GM19240 (cell line): ENCODE data around the gene CHAC1.
"Not testable (repeated sequence)": the region's sequence is repeated elsewhere in the genome, so short reads cannot be mapped to it uniquely, and the experiment has no call there.

Source experiments
- DNase-seq: peaks from one replicate; pipeline ENCODE4 v3.0.0; 2011; ENCODE audit warnings: low spot score; ENCODE audit not compliant: insufficient read length

The CHAC1 gene

DNA sequence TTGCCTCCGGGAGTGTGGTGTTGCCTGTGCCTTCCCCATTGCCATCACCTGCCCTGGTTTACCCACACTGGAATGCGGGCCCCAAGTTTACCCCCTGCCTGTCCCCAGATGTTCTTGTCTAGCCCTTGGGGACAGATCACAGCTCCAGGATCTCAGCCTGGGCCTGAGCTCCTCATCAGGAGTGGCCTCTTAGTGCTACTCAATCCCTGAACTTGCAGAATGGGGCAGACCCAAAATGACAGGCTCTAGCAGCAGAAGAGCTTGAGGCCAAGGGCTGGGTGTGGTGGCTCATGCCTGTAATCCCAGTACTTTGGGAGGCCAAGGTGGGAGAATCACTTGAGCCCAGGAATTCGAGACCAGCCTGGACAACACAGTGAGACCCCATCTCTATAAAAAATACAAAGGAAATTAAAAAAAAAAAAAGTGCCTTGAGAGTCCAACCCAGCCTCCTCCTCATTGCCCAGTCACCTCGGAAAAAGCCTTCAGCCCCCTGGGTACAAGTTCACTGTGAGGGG lies 3.8 kb downstream of the CHAC1 start:
- no peak for DNase-seq

DNA sequence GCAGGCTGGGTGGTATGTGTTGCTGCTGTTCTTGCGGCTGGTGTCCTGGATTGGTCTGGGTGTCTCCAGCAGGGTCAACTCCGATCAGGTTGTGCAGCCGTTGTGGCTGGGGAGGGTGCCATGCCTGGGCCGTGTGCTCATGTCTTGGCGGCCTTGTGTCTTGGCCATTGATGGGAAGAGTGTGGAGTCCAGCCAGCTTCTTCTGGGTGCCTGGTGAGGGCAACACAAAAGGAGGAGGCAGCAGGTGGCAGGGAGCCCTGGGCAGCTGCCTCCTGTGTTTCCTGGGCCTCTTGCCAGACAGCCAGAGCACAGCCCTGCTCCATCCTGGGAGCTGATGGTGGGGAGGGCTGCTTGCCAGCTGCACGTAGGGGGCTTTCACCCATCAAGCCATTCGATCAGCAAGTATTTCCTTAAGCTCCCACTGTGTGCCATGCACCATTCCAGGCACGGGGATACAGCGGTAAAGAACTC lies 4.3 kb downstream of the CHAC1 start:
- no peak for DNase-seq

DNA sequence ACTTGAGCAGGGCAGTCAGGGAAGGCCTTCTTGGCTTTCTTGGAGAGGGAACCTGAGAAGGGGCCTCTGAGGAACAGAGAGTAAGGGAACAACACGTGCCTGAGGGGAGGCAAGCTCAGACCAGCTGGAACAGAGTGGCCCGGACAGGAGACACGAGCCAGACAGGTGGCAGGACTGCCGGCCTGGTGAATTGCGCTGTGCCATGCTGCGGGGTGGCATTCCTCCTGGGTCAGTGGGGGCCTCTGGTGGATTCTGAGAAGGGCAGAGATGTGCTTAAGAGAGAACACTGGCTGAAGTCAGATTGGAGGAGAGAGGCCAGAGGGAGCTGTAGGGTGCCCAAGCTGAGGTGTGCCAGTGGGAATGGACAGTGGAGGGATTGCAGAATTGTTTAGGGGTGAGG lies 4.9 kb downstream of the CHAC1 start:
- DNase-seq = no peak

DNA sequence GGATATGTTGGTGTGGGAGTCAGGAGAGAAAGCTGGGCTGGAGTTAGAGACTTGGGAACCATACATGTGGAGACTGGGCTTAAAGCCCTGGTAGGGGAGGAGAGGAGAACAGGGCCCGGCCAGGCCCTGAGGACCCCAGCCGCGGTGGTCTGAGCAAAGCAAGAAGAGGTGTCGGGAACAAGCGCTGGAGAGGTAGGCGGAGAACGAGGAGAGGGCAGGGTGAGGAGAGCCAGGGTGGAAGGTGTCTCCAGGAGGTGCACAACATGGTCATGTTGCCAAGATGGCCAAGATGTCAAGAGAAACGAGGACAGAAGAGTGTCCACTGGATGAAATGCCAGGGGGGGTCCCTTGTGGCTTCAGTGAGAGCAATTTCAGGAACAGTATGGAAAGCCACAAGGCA lies 5.5 kb downstream of the CHAC1 start:
- no peak for DNase-seq

DNA sequence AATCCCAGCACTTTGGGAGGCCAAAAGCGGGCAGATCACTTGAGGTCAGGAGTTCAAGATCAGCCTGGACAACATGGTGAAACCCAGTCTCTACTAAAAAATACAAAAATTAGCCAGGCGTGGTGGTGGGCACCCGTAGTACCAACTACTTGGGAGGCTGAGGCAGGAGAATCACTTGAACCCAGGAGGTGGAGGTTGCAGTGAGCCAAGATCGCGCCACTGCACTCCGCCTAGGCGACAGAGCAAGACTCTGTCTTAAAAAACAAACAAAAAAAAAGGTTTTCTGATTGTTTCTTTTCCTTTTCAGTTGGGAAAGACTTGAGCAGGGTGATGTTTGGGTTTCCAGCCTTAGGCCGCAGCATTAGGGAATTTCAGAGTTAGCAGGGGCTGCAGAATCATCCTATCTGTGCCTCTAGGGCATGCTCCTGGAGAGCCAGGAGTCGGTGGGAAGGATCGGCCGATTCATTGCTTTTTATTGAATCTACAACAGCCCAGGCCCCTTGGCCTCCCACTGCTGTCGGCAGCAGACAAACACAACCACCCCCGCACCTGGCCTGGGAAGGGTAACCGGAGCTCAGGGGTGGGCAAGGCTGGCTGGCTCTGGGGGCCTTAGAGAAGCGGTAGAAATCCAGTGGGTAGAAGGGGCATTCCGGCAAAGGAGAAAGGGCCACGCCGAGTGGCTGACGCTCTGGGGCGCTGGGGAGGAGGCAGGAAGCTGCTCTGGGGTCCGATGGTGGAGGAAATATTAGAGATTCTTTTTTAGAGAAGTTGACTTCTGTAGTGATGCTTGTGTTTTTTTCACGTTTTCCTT lies 6.3 kb downstream of the CHAC1 start:
- DNase-seq = no peak

DNA sequence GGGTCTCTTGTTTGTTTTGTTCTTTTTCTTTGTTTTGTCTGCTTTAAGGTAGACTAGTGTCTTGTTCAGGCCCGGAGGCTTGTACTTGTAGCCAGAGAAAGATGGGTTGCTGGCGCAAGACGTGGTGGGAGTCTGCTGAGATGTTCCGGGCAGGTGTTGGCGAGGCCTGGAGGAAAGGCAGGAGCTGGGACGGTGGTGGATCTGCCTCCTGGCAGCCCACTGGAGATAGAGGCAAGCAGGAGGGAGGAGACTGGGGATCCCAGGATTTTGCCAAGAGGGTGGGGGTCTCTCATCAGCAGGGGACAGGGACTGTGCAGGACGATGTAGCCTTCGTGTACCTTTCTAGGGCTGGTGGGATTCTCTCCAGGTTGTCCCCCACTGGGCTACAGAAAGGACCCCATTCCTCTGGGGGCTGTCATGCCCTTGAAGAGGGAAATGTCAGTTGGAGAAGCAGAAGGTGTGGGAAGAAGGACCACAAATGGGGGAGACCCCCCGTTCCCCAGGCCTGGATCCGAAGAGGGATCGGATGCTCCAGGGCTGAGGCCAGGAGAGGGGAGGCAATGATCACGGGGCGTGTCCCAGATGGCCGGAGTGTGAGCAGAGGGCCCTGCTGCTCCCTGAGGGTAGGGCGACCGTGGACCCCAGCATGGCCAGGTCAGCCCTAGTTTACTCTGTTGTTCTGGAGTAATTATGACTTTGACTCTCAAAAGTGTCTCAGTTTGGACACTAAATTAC lies 7.0 kb downstream of the CHAC1 start:
- DNase-seq = no peak

DNA sequence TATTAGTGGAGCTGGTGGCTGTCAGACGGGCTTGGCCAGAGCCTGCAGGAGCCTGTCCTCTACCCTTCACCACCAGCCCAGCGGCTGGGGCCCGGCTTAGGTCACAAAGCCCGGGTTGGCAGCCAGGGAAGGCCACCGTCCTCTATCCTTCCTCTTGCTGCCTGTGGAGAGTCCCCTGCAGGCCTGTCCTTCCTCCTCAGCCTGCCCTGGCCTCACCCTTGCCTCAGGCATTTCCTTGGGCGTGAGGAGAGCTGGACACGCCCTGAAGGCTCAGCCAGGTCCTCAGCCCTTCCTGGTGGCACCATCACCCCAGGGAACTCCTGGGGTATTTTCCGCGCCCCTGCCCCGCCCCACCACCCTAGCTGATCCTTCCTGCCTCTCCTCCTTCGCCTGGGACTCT lies 7.7 kb downstream of the CHAC1 start:
- DNase-seq = no peak

DNA sequence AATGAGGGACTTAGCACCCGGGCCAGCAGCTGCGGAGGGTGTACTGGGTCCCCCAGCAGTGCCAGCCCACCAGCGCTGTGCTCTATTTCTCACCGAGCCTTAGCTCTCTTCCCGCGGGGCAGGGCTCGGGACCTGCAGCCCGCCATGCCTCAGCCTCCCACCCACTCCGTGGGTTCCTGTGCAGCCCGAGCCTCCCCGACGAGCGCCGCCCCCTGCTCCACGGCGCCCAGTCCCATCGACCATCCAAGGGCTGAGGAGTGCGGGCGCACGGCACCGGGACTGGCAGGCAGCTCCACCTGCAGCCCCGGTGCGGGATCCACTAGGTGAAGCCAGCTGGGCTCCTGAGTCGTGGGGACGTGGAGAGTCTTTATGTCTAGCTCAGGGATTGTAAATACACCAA lies 8.5 kb downstream of the CHAC1 start:
- DNase-seq = not testable (repeated sequence)

DNA sequence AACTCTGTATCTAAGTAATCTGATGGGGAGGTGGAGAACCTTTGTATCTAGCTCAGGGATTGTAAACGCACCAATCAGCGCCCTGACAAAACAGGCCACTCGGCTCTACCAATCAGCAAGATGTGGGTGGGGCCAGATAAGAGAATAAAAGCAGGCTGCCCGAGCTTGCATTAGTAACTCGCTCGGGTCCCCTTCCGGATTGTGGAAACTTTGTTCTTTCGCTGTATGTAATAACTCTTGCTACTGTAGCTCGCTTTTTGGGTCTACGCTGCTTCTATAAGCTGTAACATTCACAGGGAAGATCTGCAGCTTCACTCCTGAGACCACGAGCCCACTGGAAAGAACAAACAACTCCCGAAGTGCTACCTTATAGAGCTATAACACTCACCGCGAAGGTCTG lies 9.0 kb downstream of the CHAC1 start:
- DNase-seq = not testable (repeated sequence)

DNA sequence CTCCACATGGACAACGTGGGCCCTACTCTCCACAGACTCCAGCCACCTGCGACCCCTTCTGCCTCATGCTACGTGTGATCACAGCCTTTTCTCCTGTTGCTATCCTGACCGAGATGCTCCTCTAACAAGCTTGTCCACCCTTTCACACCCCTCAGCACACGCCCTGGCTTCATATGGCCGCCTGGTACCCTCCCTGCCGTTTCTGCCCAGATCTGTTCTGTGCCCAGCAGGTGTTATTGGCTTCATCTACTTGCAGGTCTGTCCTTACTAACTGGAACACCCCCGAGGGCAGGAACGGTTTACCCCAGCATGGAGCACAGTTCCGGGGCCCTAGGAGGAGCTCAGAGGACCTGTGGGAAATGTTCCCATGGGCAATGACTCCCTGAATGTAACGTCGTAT lies 9.9 kb downstream of the CHAC1 start:
- DNase-seq = no peak

DNA sequence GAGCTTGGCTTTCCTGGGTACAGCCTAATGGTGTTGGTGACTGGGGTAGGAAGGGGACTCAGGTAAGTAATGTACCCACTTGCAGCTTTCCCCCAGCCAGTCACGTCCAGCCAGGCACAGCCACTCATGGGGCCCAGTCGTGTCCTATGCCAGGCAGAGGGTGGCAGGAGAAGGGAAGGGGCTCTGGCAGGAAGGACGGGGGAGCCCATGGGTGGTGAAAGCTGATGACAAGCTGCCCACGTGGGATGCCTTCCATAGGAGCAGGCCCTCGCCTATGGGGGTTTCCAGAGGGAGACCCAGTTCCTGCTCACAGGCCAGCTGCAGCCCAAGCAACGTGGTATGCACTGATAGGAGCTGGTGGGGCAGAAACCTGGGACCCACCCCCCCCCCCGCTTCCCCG lies 10.7 kb downstream of the CHAC1 start:
- DNase-seq = no peak

DNA sequence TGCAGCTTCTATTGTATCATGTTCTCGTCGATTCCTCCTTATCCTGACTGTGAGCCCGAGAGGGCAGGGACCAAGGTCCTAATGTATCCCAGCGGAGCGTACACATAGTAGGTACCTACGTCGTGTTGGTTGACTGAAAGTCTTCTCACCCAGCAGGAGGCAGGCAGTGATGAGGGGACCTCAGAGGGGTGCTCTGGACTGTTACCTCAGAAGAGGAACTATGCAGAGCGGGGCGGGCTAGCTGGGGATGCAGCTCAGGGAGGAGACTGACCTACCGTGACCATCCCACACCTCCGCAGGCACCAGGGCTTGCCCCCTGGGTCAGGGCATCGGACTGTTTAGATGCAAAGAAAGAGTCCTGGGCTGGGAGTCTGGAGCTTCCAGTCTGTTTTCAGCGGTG lies 11.4 kb downstream of the CHAC1 start:
- no peak for DNase-seq

DNA sequence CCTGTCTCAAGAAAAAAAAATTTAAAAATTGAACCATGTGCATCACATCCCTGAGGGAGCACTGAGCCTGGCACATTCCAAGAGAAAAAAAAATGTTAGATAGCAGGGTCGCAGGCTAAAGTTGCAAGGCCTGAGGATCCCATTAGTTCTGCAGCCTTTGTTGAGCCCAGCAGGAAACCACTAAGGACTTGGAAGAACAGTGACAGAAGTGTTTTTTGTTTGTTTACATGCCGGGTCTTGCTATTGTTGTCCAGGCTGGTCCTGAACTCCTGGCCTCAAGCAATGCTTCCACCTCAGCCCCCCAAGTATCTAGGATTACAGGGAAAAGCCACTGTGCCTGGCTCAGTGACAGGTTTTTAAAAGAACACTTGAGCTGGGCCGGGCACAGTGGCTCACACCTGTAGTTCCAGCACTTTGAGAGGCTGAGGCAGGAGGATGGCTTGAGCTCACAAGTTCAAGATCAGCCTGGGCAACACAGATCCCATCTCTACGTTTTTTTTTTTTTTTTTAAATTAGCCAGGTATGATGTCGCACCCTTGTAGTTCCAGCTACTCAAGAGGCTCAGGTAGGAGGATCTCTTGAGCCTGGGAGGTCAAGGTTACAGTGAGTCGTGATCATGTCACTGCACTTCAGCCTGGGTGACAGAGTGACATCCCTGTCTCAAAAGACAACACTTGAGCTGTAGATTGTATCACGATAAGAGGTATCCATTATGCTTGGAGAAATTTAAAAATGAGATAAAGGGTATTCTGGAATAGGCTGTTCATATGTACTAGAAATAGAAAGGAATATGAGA lies 15.2 kb downstream of the CHAC1 start:
- no peak for DNase-seq

DNA sequence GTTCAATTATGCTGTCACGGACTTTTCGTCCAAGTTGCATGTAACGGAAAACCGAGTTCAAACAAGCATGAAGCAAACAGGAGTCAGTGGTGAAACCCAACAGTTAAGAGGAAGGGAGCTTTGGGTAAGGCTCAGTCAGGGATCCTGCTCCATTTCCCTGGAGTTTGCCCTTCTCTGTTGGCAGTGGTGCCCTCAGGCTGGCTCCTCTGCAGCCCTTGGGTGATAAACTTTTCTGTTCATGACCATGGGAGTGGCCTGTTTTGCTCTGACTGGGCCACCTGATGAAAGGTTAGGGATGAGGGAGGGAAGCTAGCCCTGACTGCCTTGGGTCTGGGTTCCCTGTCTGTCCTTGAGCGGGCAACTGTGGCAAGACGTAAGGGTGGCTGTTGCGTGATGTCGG lies 16.1 kb downstream of the CHAC1 start:
- no peak for DNase-seq

DNA sequence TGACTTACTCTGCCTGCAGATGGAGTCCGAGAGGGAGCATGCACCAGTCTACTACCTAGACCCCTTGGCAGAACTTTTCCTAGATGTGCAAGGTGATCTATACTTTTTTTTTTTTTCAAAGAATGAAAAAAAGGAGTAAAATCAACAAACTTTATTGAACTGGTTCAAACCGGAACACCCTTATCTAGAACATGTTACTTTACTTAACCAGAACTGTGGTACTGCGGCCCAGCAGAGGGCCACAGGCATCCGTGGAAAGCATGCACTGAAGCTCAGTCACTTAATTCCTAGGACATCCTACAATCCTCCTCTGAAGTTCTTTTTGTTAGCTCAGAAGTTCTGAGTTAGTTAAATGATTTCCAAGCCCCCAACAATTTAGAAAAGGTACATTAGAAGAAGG lies 21.6 kb downstream of the CHAC1 start:
- no peak for DNase-seq

DNA sequence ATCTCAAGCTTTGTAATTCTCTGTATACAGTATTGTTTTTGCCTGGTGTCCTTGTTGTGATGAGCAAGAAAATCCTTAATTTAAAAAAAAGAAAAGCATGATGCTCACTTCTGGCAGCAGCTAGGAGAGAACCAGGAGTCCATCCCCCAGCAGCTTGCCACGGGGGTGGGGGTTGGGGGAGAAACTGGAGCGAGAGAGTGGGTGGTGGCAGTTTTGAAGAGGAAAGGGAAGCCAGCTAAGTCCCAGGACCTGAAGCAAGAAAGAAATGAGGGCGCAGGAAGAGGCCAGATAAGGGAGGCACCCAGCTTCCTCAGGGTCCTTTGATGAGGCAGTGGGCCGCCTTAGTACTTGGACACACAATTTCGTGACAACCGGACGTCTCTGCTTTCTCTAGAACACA lies 23.5 kb downstream of the CHAC1 start:
- DNase-seq = no peak

DNA sequence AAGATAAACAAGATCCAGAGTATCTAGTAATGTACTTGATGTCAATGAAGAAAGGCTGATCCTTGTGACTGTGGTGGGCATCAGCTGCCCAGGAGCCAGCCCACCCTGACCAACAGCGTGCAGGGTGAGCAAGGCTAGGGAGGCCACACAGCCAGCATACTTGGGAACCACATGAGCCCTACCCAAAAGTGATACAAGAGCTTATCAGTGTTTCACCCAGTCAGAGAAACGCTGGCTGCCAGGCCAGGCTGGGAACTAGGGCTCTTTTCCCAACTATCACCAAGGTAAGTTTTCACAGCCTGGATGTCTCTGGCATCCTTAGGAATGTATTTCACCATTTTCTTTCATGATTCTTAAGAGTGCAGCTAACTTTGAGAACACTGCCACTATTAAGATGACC lies 24.9 kb downstream of the CHAC1 start:
- no peak for DNase-seq

DNA sequence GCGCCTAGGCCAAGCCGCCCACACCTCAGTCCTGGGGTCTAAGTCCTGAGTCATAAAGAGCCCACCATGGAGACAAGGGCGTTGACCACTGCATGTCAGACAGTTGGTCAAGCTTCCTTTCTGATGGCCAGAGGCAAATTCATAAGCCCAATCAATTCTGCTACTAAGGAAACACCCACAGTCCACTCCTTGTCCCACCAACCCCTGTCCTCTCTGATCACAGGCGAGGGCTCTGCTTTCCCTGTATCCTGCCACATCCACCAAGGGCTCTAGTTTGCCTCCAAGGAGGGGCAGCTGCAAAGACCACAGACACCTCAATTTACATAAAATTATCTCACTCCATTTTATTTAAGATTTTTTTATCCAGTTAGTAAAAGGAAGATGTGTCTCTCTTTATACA lies 25.3 kb downstream of the CHAC1 start:
- DNase-seq = no peak

DNA sequence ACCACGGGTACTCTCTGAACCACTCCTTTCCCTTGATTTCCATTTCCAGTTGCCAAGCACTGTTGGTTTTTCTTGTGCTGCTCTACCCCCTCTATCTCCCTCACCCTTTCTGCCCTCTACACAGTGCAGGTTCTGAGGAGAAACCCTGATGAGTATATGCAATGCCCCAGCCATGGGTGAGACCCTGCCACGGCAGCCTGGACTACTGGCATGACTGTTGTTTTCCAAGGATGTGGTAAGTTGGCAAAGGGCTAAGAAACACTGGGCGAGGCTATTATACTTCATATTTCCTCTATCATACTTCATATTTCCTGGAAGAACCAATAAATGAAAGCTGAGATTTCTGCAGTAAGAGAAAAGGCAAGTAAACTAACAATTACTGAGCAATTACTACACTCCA lies 27.9 kb downstream of the CHAC1 start:
- no peak for DNase-seq

DNA sequence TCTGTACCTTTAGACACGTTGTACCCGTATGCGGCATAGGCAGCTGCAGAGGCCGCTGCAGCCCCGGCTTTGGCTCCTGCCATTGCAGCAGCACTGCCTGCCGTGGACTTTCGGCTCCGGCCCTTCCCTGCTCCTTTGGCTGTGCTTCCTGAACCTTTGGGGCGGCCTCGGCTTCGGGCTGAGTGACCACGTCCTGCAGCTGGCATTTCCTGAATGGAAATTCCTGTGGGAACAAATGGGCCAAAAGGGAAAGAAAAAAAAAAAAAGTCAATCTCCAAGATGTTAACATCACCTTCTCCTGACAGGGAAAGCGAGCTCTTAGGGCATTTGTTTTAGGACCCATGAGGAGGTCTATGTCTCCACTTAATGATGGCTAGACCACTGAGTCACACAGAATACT lies 29.6 kb downstream of the CHAC1 start:
- DNase-seq = no peak

DNA sequence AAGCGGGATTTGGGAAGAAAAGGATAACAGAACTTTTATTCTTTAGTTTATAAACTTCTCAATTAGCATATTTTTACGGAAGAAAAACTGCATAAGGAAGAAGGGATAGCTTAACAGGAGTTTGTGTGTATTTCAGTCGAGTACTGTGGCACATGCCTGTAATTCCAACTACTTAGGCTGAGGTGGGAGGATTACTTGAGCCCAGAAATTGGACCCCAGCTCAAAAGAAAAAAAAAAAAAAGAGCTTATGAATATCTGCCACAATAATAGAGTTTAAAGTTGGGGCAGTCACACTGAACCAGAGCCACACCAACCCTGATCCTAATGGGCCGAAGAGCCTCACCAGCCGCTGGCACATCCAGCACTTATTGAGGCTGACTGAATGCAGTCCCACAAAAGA lies 31.1 kb downstream of the CHAC1 start:
- DNase-seq = no peak

DNA sequence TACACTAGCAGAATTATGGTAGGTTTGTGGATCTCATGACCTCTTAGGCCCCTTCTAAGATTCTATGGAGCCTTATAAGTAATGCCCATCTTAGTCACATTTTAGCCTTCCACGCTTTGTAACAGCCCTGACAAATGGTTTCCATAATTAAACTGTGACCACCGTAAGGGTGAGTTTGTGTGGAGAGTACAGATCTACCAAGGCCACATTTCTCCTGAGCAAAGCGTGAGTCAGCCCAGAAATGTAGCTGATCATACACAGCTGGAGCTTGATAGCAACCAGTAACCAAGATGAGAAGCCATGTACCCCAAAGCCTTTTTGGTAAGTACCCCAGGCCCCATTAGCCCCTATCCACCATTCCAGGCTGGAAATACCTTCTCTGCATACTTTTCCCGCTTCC lies 31.7 kb downstream of the CHAC1 start:
- no peak for DNase-seq
